B cell (primary cell): ENCODE results near the gene PPP2R1A. TPM values are rescaled to one million over a fixed set of nuclear protein-coding genes. Genes with fewer than 3 reads are reported as not detected.

Experiments used
- ATAC-seq: fragments of 200-7000 bp; cut with Tn5 transposase; one replicate; pipeline ENCODE4 v1.10.0; 2021; ENCODE audit warnings: low read depth, mild to moderate bottlenecking, moderate number of reproducible peaks, moderate library complexity
- CTCF ChIA-PET: fragments of 350-600 bp; sonication (Branson Sonifier 250); formaldehyde crosslinking; loops from one replicate; lab custom pipeline; 2021; ENCODE audit warnings: antibody characterized with exemption, inconsistent platforms; lab: Charles Lee
- POLR2A ChIA-PET: fragments of 350-600 bp; sonication (Branson Sonifier 250); formaldehyde crosslinking; loops from one replicate; lab custom pipeline; 2021; ENCODE audit warnings: antibody characterized with exemption; lab: Charles Lee
- DNase-seq: peaks from one replicate; pipeline ENCODE4 v3.0.0; 2013
- H2AFZ ChIP-seq: 2 replicates; pipeline ENCODE4 v1.6.1; 2012; ENCODE audit warnings: mild to moderate bottlenecking, low read depth, low read length; ENCODE audit not compliant: insufficient read depth, poor library complexity, severe bottlenecking
- H3K27ac ChIP-seq, 2 donors: 1 replicate in 1 of 2; 2 replicates in 1 of 2; pipeline ENCODE4 v1.5.1; 2012 to 2013; ENCODE audit warnings: low read length in 2 of 2, mild to moderate bottlenecking in 2 of 2, moderate library complexity in 1 of 2
- H3K27me3 ChIP-seq, 4 experiments: fragments of 200-600 bp in 1 of 4; sonication (generic) in 1 of 4; replicated peaks in 1 of 4; 1 replicate in 2 of 4; 2 replicates in 2 of 4; pipeline versions ENCODE4 v1.6.1 to v1.7.0; 2013 to 2016; ENCODE audit warnings: low read length in 3 of 4, mild to moderate bottlenecking in 2 of 4, mixed read lengths in 1 of 4, moderate library complexity in 1 of 4; ENCODE audit not compliant: insufficient read depth in 4 of 4, control insufficient read depth in 3 of 4; ENCODE audit errors: control extremely low read depth in 1 of 4
- H3K36me3 ChIP-seq, 2 experiments: replicated peaks in 1 of 2; 1 replicate in 1 of 2; 2 replicates in 1 of 2; pipeline versions ENCODE4 v1.6.1 to v1.7.1; 2013; ENCODE audit warnings: low read length in 1 of 2; ENCODE audit not compliant: insufficient read depth in 2 of 2, control insufficient read depth in 1 of 2; ENCODE audit errors: control extremely low read depth in 1 of 2, extremely low read depth in 1 of 2
- H3K4me1 ChIP-seq, 2 donors: fragments of 200-600 bp in 1 of 2; sonication (generic) in 1 of 2; 1 replicate in 1 of 2; 2 replicates in 1 of 2; pipeline versions ENCODE4 v1.5.1 to v1.6.1; 2013 to 2017; ENCODE audit warnings: low read length in 2 of 2; ENCODE audit not compliant: control insufficient read depth in 2 of 2, insufficient read depth in 2 of 2
- H3K4me2 ChIP-seq: replicated peaks from 2 replicates; pipeline ENCODE3; 2012; ENCODE audit warnings: mild to moderate bottlenecking, low read depth, low read length; ENCODE audit not compliant: poor library complexity, severe bottlenecking
- H3K4me3 ChIP-seq, 5 experiments: fragments of 200-600 bp in 1 of 5; sonication (generic) in 1 of 5; 1 replicate in 3 of 5; 2 replicates in 2 of 5; pipeline versions ENCODE4 v1.5.1 to v1.7.0; 2011 to 2016; ENCODE audit warnings: low read length in 4 of 5, mild to moderate bottlenecking in 4 of 5, low read depth in 2 of 5, control low read depth in 1 of 5, moderate library complexity in 1 of 5; ENCODE audit not compliant: insufficient read depth in 1 of 5; ENCODE audit errors: control extremely low read depth in 1 of 5, extremely low read depth in 1 of 5
- H3K79me2 ChIP-seq: fragments of 200-600 bp; sonication (generic); one replicate; pipeline ENCODE4 v1.6.0; 2016; ENCODE audit warnings: low read length; ENCODE audit not compliant: control insufficient read depth, insufficient read depth
- H3K9ac ChIP-seq: fragments of 200-600 bp; sonication (generic); 2 replicates; pipeline ENCODE4 v1.6.1; 2017; ENCODE audit warnings: mild to moderate bottlenecking, low read length, moderate library complexity
- H3K9me3 ChIP-seq, 3 donors: one replicate each; pipeline versions ENCODE4 v1.6.1 to v1.7.1; 2013; ENCODE audit warnings: low read length in 2 of 3; ENCODE audit not compliant: control insufficient read depth in 2 of 3, insufficient read depth in 1 of 3; ENCODE audit errors: control extremely low read depth in 1 of 3
- H4K20me1 ChIP-seq: 2 replicates; pipeline ENCODE4 v1.6.0; 2012; ENCODE audit warnings: mild to moderate bottlenecking, low read length; ENCODE audit not compliant: insufficient read depth, control insufficient read depth, poor library complexity, severe bottlenecking
- H3K27ac Mint-ChIP-seq: one replicate; pipeline ENCODE4 v1.8.0; 2021; ENCODE audit warnings: mixed read lengths
- H3K27me3 Mint-ChIP-seq: one replicate; pipeline ENCODE4 v1.8.0; 2021; ENCODE audit warnings: mixed read lengths
- H3K4me1 Mint-ChIP-seq: one replicate; pipeline ENCODE4 v1.8.0; 2021; ENCODE audit warnings: mixed read lengths
- H3K4me3 Mint-ChIP-seq: one replicate; pipeline ENCODE4 v1.8.0; 2021; ENCODE audit warnings: mixed read lengths
- H3K9me3 Mint-ChIP-seq: one replicate; pipeline ENCODE4 v1.8.0; 2022; ENCODE audit warnings: mixed read lengths; ENCODE audit not compliant: insufficient read depth
- EZH2 ChIP-seq: IDR thresholded peaks from 2 replicates; pipeline ENCODE4 v1.6.1; 2012; ENCODE audit warnings: borderline replicate concordance, low read depth, mild to moderate bottlenecking, moderate library complexity, low read length; ENCODE audit not compliant: insufficient read depth, poor library complexity, severe bottlenecking
- WGBS: methylation state at CpG from one replicate; pipeline ENCODE4 v1.1.5; 2013; ENCODE audit warnings: missing lambda C conversion rate; ENCODE audit not compliant: insufficient coverage; 5-methylcytosine and 5-hydroxymethylcytosine counted together
- intact Hi-C: fragments of 100-400 bp; cut with micrococcal nuclease; formaldehyde crosslinking; loops from one replicate; pipeline ENCODE4 v1.10.0; 2022
- polyA plus RNA-seq: library from polyadenylated mRNA; depleted of rRNA; stranded (reverse); fragments of >200 nt; gene quantifications from 2 replicates; pipeline ENCODE4 v1.2.3, GENCODE V29; 2012
- total RNA-seq, 2 donors: library from RNA; stranded (reverse); fragments of 120-200 nt in 1 of 2; gene quantifications; 1 replicate in 1 of 2; 2 replicates in 1 of 2; pipeline versions ENCODE4 v1.2.3 to v1.2.4, GENCODE V29; 2013 to 2022
- TF ChIP-seq, protein P1 (sequence below): fragments of 200-600 bp; IDR thresholded peaks from one replicate; pipeline ENCODE4 v1.8.0; 2022; ENCODE audit warnings: antibody characterized with exemption, mild to moderate bottlenecking

The PPP2R1A gene
- total and polyA plus RNA-seq, 2 donors (not counting 1 experiment from before 2014, with no cell fraction given) = 108 to 202 TPM

DNA sequence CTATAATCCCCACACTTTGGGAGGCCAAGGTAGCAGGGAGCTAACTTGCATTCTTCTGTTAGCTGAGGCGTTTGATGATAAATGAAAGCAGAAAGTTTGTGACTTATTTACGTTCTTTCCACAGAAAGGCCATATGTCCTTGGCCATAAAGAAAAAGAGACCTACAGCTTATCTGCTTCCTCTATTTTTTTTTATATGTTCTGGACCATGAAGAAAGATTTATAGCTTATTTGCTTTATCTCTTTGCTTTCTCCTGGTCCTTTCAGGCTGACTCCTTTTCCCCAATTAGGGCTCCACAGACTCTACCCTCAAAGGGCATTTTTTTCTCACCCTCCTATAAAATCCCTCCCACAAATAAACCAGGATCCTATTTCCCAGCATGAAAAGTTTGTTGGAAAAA is 48.6 kb upstream of the PPP2R1A start:
- H3K9ac ChIP-seq = no peak overlapping the region
- no peak overlapping the region for H3K27ac ChIP-seq
- intact Hi-C loops = loop anchor here (5.0 kb wide), 1 partner anchor 396 kb away; no protein-coding TSS in a partner anchor
- no peaks in the 10 kb centered on the region for H3K36me3 ChIP-seq
- H3K27ac Mint-ChIP-seq = peak overlapping the region; percentile 10
- H3K9me3 ChIP-seq = peaks cover 0 to 24% (median 2%) of the 10 kb centered on the region in 3 donors
- ATAC-seq (no peak), DNase-seq (no peak)
- no peak overlapping the region for H2AFZ ChIP-seq
- no peak overlapping the region for H3K4me3 ChIP-seq
- ChIA-PET CTCF (interaction anchor here (6.0 kb wide), 1 partner anchor 96 kb away, joined by 82 read pairs; no protein-coding TSS in a partner anchor), POLR2A (interaction anchor here (1.1 kb wide), 1 partner anchor 30 kb away, joined by 5 read pairs; the partner anchor contains the start of gene ZNF836)
- peaks cover 16% of the 10 kb centered on the region for H3K79me2 ChIP-seq
- H3K4me1 ChIP-seq = peaks cover 19 to 20% of the 10 kb centered on the region in 2 donors
- WGBS = no CpG with 5 or more reads among the region's 2 CpGs
- H3K9me3 Mint-ChIP-seq = no peaks in the 10 kb centered on the region
- H3K27me3 ChIP-seq = no peaks in the 10 kb centered on the region
- H3K27me3 Mint-ChIP-seq = no peaks in the 10 kb centered on the region
- peaks cover 31% of the 10 kb centered on the region for H3K4me1 Mint-ChIP-seq
- H3K4me3 Mint-ChIP-seq = no peak overlapping the region
- H4K20me1 ChIP-seq = no peaks in the 10 kb centered on the region
- TF ChIP-seq EZH2 = no peak
- TF ChIP-seq, protein P1, sequence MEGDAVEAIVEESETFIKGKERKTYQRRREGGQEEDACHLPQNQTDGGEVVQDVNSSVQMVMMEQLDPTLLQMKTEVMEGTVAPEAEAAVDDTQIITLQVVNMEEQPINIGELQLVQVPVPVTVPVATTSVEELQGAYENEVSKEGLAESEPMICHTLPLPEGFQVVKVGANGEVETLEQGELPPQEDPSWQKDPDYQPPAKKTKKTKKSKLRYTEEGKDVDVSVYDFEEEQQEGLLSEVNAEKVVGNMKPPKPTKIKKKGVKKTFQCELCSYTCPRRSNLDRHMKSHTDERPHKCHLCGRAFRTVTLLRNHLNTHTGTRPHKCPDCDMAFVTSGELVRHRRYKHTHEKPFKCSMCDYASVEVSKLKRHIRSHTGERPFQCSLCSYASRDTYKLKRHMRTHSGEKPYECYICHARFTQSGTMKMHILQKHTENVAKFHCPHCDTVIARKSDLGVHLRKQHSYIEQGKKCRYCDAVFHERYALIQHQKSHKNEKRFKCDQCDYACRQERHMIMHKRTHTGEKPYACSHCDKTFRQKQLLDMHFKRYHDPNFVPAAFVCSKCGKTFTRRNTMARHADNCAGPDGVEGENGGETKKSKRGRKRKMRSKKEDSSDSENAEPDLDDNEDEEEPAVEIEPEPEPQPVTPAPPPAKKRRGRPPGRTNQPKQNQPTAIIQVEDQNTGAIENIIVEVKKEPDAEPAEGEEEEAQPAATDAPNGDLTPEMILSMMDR = no peak
- H3K4me2 ChIP-seq = no peak overlapping the region

DNA sequence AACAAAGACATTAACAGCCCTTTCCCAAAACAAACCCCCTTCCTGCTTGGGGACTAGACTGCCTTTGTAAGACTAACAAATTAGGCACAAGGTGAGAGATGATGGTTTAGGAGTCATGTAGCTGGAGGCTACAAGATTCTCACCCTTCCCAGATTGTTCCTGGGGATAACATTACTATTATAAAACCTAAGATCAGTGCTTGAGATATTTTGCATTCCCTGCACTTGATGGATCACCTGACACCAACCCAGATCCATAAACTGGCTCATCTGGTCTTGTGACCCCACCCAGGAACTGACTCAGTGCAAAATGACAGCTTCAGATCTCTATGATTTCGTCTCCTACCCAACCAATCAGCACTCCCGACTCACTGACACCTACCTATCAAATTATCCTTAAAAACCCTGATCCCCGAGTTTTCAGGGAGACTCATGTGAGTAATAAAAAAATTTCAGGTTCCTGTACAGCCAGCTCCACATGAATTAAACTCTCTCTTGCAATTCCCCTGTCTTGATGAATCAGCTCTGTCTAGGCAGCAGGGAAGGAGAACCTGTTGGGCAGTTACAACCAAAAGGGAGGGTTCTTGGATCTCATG is 47.8 kb upstream of the PPP2R1A start:
- DNase-seq = no peak
- no peak overlapping the region for H3K4me2 ChIP-seq
- intact Hi-C loops = loop anchor here (5.0 kb wide), 1 partner anchor 395 kb away; no protein-coding TSS in a partner anchor
- no peak overlapping the region for H3K27ac ChIP-seq
- Mint-ChIP-seq H3K9me3 (no peaks in the 10 kb centered on the region), H3K4me3 (no peak overlapping the region), H3K27ac (no peak overlapping the region), H3K27me3 (no peaks in the 10 kb centered on the region), H3K4me1 (peaks cover 31% of the 10 kb centered on the region)
- no peak overlapping the region for H3K9ac ChIP-seq
- H3K79me2 ChIP-seq = peaks cover 10% of the 10 kb centered on the region
- no peaks in the 10 kb centered on the region for H3K36me3 ChIP-seq
- ATAC-seq = no peak
- H4K20me1 ChIP-seq = no peaks in the 10 kb centered on the region
- TF ChIP-seq EZH2 = no peak
- TF ChIP-seq, protein P1 = no peak
- H2AFZ ChIP-seq = no peak overlapping the region
- ChIA-PET CTCF (interaction anchor here (6.0 kb wide), 1 partner anchor 96 kb away, joined by 82 read pairs; no protein-coding TSS in a partner anchor), POLR2A (no interaction called here)
- H3K4me3 ChIP-seq = no peak overlapping the region
- peaks cover 19 to 20% of the 10 kb centered on the region in 2 donors for H3K4me1 ChIP-seq
- WGBS = no CpG with 5 or more reads among the region's 3 CpGs
- peaks cover 0 to 28% (median 2%) of the 10 kb centered on the region in 3 donors for H3K9me3 ChIP-seq
- no peaks in the 10 kb centered on the region for H3K27me3 ChIP-seq
